OCI-LY1 (cell line): ENCODE measurements around the gene PPP1R12B.

Experiments
- EZH2 ChIP-seq: fragments of 200-600 bp; sonication (generic), shearing (Covaris generic); IDR thresholded peaks from 2 replicates; pipeline ENCODE4 v1.8.0; 2017; ENCODE audit warnings: borderline replicate concordance, mixed run types, mild to moderate bottlenecking, antibody characterized with exemption, low read length, moderate library complexity, mixed read lengths
- TF ChIP-seq, protein P1 (sequence below): fragments of 200-600 bp; sonication (generic), shearing (Covaris generic); IDR thresholded peaks from 2 replicates; pipeline ENCODE4 v1.5.1; 2017; ENCODE audit warnings: mild to moderate bottlenecking, antibody characterized with exemption, low read length, moderate library complexity, mixed read lengths

DNA sequence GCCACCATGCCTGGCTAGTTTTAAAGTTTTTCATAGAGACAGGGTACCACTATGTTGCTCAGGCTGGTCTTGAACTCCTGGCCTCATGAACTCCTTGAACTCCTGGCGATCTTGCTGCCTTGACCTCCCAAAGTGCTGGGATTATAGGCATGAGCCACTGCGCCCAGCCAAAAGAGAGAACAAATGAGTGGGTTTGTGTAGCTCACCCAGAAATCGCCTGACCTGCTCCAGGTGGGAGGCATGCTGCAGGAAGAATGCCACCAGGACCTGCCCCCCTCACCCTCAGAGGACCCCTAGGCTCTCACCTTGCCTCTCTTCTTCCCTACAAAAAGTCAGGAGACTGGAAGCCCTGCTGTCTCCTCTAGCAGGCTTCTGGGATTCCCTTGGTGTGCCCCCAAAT, 272.9 kb downstream of the PPP1R12B start:
- TF ChIP-seq, protein P1, sequence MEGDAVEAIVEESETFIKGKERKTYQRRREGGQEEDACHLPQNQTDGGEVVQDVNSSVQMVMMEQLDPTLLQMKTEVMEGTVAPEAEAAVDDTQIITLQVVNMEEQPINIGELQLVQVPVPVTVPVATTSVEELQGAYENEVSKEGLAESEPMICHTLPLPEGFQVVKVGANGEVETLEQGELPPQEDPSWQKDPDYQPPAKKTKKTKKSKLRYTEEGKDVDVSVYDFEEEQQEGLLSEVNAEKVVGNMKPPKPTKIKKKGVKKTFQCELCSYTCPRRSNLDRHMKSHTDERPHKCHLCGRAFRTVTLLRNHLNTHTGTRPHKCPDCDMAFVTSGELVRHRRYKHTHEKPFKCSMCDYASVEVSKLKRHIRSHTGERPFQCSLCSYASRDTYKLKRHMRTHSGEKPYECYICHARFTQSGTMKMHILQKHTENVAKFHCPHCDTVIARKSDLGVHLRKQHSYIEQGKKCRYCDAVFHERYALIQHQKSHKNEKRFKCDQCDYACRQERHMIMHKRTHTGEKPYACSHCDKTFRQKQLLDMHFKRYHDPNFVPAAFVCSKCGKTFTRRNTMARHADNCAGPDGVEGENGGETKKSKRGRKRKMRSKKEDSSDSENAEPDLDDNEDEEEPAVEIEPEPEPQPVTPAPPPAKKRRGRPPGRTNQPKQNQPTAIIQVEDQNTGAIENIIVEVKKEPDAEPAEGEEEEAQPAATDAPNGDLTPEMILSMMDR = no peak
- TF ChIP-seq EZH2 = no peak
